ENCODE results near the gene MUC12.
A peak's percentile ranks its signal among the peaks of the same experiment; 100 is the strongest.
"Not testable (repeated sequence)": the region's sequence is repeated elsewhere in the genome, so short reads cannot be mapped to it uniquely, and the experiment has no call there.

Gene MUC12

DNA sequence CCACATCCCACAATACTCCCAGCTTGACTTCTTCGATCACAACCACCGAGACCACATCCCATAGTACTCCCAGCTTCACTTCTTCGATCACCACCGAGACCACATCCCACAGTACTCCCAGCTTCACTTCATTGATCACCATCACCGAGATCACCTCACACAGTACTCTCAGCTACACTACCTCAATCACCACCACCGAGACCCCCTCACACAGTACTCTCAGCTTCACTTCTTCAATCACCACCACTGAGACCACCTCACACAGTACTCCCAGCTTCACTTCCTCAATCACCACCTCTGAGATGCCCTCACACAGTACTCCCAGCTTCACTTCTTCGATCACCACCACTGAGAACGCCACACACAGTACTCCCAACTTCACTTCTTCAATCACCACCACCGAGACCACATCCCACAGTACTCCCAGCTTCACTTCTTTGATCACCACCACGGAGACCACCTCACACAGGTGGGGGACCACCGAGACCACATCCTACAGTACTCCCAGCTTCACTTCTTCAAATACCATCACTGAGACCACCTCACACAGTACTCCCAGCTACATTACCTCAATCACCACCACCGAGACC lies 11.4 kb upstream of the MUC12 start:
- DNase-seq (ENCODE audit: low spot score): no peak

DNA sequence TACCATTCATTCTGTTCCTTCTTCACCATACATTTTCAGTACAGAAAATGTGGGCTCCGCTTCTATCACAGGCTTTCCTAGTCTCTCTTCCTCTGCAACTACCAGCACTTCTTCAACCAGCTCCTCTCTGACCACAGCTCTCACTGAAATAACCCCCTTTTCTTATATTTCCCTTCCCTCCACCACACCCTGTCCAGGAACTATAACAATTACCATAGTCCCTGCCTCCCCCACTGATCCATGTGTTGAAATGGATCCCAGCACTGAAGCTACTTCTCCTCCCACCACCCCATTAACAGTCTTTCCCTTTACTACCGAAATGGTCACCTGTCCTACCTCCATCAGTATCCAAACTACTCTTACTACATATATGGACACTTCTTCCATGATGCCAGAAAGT lies 9.5 kb upstream of the MUC12 start:
- no peak for DNase-seq (ENCODE audit: low spot score)

DNA sequence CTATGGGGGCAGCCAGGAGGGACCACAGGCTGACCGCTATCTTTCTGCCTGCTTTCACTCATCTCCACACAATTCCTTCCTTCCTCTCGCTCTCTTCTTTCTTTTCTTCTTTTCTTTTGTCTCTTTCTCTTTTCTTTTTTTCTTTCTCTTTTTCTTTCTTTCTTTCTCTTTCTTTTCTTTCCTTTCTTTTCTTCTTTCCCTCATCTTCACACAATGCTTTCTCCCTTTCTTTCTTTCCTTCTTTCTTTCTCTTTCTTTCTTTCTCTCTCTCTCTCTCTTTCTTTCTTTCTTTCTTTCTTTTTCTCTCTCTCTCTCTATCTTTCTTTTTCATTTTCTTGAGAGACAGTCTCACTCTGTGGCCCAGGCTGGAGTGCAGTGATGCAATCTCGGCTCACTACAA lies 6.8 kb upstream of the MUC12 start:
- DNase-seq (ENCODE audit: low spot score): no peak

DNA sequence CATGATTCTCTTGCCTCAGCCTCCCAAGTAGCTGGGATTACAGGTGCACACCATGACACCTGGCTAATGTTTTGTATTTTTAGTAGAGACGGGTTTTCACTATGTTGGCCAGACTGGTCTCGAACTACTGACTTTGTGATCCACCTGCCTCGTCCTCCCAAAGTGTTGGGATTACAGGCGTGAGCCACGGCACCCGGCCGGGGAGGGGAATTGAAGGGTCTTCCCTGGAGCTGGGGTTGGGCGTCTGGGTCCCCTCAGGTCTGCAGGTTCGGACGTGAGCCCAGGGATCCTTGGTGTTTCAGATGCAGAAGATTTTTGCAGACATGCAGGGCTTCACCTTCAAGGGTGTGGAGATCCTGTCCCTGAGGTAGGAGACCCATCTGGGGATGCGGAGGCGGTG lies 6.0 kb upstream of the MUC12 start:
- DNase-seq (ENCODE audit: low spot score): no peak

DNA sequence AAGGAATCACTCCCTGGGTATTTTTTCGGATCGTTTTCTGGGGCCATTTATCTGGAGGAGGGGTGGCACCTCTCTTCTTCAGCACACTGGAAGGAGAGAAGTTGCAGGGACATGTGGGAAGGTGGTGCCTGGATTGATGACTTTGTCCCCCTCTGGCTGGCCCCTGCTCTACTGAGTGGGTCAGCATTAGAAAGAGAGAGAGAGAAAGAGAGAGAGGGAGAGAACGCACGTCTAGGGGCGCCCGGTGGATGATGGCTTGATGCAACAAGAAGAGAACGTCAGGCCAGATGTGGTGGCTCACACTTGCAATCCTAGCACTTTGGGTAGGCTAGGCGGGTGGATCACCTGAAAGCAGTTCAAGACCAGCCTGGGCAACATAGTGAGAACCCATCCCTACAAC lies 5.5 kb upstream of the MUC12 start:
- DNase-seq (ENCODE audit: low spot score): no peak

DNA sequence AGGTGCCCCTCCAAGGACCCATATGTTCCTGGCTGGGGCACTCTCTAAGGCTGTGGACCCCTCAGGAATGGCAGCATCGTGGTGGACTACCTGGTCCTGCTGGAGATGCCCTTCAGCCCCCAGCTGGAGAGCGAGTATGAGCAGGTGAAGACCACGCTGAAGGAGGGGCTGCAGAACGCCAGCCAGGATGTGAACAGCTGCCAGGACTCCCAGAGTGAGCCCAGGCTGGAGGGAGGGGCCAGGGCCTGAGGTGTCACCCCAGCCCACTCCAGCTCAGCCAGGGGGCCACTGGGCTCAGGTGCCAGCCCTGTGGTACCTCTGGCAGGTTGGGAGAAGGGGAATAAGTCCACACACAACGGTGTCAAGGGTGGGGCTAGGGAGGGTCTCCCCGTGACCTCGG lies 4.7 kb upstream of the MUC12 start:
- DNase-seq (ENCODE audit: low spot score): no peak

DNA sequence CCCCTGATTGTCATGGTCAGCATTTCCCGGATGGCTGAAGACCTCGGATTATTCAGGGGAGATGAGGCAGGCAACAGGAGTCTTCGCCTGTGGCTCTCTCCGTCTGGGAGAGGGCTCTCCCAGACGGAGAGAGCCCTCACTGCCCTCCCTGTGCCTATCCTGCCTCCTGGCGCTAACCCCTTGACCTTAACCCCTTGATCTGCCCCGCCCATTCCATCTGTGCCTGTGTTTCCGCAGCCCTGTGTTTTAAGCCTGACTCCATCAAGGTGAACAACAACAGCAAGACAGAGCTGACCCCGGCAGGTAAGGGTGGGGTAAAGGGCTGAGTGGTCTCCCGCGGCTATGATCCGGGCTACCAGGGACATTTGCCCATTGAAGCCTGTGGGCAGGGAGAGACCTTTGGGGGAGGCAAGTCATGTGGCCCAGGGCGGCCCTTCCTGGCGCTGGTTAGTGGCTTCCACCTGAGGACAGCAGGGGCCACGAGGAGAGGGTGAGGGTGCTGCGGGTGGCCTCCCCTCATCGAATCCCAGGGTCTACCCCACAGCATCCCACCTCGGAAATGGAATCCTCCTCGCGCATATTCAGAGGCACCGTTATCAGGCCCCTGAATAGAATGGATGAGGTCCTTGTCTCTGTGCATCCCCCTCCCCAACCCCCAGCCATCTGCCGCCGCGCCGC lies 4.2 kb upstream of the MUC12 start:
- DNase-seq (ENCODE audit: low spot score): no peak

DNA sequence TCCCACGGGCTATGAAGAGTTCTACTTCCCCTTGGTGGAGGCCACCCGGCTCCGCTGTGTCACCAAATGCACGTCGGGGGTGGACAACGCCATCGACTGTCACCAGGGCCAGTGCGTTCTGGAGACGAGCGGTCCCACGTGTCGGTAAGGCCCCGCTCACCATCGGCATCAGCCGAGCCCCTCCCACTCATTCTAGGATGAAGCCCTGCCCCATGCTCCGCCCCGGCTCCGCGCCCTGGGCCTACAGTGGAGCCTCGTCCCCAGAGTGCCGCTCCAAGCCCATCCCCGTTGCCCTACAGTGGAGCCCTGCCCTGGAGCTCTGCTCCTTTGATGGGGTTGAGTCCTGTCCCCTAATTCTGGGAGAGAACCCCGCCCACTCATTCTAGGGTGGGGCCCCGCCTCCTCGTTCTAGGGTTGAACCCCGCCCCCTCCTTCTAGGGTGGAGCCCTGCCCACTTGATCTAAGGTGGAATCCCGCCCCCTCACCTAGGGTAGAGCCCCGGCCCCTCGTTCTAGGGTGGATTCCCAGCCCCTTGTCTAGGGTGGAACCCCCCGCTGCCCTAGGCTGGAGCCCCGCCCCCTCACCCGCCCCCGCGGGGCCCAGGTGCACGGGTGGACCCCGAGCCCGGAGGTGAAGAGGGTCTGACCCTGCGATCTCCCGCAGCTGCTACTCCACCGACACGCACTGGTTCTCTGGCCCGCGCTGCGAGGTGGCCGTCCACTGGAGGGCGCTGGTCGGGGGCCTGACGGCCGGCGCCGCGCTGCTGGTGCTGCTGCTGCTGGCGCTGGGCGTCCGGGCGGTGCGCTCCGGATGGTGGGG lies 3.4 kb upstream of the MUC12 start:
- DNase-seq (ENCODE audit: low spot score): peak; percentile 95

DNA sequence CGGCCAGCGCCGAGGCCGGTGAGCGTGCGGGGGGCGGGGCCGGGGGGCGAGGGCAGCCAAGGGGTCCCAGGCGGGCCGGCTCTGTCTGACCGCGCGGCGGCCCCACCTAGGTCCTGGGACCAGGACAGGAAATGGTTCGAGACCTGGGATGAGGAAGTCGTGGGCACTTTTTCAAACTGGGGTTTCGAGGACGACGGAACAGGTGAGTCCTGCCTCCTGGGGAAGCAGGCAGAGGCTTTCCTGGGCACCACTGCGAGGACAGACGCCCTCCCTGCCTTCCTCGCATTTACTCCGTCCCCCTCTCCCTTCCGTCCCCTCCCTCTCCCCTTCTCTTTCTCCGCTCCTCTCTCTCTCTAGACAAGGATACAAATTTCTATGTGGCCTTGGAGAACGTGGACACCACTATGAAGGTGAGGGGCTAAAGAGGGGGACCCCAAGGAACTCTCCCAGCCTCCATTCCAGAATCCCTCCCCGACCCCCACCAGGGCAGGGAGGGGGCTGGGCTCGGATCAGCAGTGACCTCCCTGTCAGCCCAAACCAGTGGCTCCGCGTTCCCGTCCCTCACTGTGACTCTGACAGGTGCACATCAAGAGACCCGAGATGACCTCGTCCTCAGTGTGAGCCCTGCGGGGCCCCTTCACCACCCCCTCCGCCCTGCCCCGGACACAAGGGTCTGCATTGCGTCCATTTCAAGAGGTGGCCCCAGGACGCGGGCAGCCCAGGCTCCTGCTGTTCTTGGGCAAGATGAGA lies 2.6 kb upstream of the MUC12 start:
- peak; percentile 71 for DNase-seq (ENCODE audit: low spot score)

DNA sequence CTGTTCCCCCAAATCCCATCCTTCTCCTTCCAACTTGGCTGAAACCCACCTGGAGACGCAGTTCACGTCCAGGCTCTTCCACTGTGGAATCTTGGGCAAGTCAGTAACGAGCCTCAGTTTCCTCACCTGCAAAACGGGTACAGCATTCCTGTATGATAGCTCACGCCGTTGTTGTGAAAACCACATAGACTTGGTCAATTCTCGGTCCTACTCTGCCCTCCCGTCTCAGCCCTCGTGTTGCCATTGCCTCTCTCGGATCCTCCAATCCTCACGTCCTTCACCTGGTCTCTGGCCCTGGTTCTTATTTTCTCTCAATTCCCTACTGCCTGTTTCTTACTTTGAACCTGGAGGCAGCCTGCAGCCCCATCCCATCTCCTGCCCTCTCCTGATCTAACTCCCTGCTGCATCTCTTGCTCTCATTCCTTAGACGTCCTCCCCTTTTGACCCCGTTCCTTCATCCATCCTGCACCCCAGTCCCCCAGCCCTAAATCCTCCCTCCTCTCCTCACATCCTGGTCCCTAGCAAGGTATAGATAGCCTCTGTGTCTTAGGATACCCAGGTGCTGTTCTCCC lies 2.0 kb upstream of the MUC12 start:
- no peak for DNase-seq (ENCODE audit: low spot score)

DNA sequence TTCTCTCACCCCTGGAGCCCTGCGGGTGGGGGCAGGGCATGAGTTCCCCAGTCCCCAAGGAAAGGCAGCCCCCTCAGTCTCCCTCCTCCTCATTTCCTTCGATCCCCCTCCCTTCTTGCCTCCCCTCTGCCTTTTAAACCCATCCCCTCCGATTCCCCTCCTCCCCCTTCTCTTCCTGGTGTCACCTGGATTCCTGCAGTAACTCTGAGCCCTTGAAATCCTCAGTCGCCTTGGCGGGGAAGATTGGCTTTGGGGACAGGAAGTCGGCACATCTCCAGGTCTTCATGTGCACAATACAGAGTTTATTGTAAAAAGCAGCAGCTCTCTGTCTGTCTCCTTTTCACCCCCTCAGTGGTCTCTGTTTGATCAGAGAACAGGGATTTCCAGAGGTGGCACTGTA lies 1.3 kb upstream of the MUC12 start:
- DNase-seq (ENCODE audit: low spot score): no peak

DNA sequence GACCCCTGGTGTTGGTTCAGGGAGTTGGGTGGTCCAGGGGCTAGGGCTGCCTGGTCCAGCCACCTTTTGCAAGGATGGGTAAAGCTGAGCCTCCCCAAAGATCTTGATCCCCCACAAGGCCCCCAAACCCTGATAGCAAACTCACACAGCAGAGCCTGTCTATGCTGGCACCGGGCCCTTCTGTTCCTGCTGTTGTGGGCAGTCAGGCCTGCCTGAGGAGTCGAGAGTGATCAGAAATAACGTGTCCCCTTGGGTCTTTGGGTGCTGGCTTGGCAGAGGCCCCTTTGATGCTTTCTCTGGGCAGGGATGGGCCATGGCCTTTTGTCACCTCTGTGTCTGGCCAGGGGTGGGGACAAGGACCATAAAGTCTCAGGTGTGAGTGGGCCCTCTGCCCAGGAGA lies 715 bp upstream of the MUC12 start:
- no peak for DNase-seq (ENCODE audit: low spot score)

DNA sequence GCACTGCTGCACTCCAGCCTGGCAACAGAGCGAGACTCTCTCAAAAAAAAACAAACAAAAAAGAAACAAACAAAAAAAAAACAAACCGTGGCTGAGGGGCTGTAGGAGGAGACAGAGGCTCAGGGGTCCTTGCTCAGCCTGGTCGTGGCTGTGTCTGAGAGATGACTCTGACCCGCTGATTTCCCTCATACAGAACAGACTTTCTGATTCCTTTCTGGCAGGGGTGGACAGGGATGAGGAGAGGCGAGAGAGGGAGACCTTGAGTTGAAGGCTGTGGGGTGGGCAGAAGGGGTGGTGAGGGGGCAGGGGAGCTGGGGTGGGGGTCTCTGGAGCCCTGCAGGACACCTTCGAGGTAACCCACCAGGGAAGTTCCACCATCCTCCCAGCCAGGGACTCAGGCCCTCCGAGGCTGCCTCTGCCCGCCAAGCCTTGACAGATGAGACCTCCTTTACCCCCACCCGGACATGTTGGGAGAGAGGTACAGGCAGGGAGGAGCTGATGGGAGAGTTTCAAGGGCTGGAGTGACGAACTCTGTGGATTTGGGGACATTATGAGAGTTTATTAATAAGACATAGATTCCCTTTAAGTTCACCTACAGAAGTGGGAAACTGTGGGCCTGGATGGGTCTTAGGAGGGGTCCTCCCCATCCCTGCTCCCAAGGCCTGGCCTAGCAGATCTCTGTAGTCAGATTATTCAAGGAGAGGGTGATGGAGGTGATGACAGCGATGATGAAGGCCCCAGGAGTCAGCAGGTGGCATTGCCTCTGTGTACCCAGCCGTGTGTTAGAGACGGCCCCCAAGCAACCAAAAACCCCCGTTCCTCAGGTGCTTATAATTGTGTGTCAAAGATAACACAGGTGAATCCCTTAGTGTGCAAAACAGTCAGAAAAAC lies 2.0 kb downstream of the MUC12 start:
- no peak for DNase-seq (ENCODE audit: low spot score)

DNA sequence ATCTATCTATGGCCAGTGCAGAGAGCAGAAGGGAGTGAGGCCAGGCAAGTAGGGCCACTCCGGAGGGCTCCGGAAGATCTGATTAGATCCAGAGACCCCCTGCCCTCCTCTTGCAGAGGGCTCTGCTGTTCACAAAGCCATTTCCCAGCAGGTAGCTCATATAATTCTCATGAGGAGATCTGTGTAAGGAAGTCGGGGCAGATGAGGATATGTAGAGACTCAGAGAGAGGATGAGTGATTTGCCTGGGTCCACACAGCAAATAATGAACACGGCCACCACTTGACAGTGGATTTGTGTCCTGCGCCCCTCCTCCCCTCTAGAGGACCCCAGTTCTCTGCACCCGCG lies 2.6 kb downstream of the MUC12 start:
- DNase-seq (ENCODE audit: low spot score): no peak

DNA sequence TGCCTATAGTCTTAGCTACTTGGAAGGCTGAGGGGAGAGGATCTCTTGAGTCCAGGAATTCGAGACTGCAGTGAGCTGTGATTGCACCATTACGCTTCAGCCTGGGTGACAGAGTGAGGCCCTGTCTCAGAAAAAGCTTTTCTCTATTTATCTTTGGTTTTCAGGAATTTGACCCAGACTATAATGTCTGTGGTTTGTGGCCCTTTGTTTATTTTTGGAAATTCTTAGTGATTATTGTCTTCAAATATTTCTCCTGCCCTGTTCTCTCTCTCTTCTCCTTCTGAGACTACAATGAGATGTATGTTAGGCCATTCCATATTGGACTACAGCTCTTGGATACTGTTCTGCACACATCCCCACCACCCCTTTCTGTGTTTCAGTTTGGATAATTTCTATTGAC lies 4.7 kb downstream of the MUC12 start:
- DNase-seq (ENCODE audit: low spot score): no peak

DNA sequence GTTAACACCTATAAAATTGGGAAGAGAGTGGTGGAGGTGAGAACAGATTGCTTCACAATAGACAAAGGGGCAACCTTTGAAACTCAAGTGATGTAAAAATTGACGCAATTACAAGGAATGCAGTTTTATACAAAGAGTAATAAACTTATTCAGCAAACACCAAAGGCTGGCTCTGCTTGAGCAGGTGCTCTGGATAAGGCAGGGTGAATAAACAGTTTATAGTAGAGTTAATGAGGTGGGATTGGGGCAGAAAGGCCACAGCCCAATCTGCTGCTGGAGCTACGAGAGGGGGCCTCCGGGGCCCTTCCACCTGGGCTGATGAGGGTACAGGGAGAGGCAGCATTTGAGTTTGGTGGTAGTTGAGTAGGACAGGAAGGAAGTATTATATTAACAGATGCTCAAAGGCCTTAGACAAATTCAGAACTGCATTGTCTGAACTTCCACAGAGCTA lies 6.0 kb downstream of the MUC12 start:
- DNase-seq (ENCODE audit: low spot score): no peak

DNA sequence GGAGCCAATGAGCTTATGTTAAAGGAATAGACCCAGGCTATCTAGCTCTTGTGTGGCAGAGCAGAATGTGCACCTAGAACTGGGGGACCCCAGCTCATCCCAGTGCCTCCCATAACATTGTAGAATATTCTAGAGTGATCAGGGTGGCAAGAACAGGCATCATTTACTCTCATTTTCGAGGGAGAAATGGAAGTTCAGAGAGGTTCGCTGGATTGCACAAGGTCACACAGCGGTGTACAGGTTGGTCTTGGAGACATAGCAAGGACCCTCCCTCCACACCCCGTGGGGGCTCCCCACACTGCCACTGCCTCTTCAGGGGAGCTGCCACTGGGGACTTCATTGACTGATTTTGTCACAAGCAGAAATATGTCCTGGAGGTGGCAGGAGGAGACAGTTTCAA lies 8.9 kb downstream of the MUC12 start:
- no peak for DNase-seq (ENCODE audit: low spot score)

DNA sequence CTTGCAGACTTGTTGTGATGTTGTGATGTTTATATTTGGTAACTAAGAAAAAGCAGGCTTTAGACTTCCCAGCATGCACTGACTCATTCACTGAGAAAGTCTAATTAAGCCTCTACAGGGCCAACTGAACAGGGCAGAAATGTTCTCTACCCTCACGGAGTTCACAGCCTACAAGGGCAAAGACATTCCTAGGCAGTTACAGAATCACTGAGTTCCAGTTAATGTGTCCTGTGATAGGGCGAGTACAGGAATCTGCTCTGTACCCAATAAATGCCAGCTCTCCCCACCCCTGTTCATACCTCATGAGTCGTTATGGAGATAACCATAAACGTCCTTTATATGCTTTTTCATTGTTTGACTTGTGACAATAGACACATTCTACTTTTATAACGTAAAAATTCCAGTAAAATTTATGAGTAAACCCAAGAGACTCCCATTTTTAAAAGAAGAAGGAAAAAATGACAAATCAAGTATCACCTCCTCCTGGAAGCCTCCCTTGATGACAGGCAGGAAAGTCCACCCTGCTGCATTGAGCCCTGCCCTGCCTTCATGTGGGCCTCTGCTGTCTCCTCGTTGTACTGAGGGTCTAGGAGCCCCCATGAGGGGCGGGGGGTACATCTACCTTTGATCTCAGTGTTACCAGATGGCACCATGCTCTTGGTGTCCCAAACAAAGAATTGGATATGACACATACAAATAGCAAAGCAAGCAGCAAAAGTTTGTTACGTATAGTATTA lies 14.3 kb downstream of the MUC12 start:
- DNase-seq (ENCODE audit: low spot score): peak; percentile 54

DNA sequence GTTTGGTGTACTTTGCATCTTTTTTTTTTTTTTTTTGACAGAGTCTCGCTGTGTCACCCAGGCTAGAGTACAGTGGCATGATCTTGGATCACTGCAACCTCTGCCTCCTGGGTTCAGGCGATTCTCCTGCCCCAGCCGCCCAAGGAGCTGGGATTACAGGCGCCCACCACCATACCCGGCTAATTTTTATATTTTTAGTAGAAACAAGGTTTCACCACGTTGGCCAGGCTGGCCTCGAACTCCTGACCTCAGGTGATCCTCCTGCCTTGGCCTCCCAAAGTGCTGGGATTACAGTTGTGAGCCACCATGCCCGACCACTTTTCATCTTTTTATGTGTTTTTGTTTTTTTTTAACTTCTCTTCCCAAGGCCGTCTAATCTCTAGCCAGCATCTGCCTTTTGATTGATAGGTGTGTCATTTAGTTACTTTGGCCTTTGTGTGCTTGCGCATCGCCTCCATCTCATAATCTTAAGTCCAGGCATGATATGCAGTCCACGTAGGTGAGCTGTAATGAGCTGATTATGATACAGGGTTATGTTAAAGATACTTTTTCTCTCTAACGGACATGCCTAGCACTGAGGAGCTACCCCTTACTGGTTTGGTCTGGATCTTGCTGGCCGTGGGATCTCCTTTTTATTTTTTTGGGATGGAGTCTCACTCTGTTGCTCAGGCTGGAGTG lies 15.0 kb downstream of the MUC12 start:
- not testable (repeated sequence) for DNase-seq (ENCODE audit: low spot score)
